BJ (cell line): Measurements from ENCODE around the gene POU4F1. TPM values are rescaled to one million over a fixed set of nuclear protein-coding genes. Genes with fewer than 3 reads are reported as not detected.

Experiments used
- CTCF ChIA-PET: fragments of 350-600 bp; formaldehyde crosslinking; extraction: SDS; loops from one replicate; lab custom pipeline; 2021; ENCODE audit warnings: antibody characterized with exemption, inconsistent platforms; lab: Yijun Ruan, JAX
- POLR2A ChIA-PET: fragments of 300-600 bp; sonication (Branson Sonifier 250); formaldehyde crosslinking; extraction: SDS; loops from one replicate; lab custom pipeline; 2021; ENCODE audit warnings: antibody characterized with exemption; lab: Charles Lee
- DNase-seq: peaks from one replicate; pipeline ENCODE4 v3.0.0-alpha.2; 2011; ENCODE audit warnings: low read depth
- H3K27me3 ChIP-seq: 2 replicates; pipeline ENCODE4 v1.6.0; 2011; ENCODE audit warnings: low read length; ENCODE audit not compliant: control insufficient read depth, insufficient read depth
- H3K36me3 ChIP-seq: 2 replicates; pipeline ENCODE4 v1.5.1; 2011; ENCODE audit warnings: low read length; ENCODE audit not compliant: control insufficient read depth, insufficient read depth
- H3K4me3 ChIP-seq: 2 replicates; pipeline ENCODE4 v1.5.1; 2011; ENCODE audit warnings: low read depth, mild to moderate bottlenecking, control low read depth, low read length
- polyA plus RNA-seq: library from polyadenylated mRNA; depleted of rRNA; stranded (reverse); fragments of >200 nt; gene quantifications from 2 replicates; pipeline ENCODE4 v1.2.3, GENCODE V29; 2011
- TF ChIP-seq, protein P1 (sequence below): IDR thresholded peaks from 2 replicates; pipeline ENCODE4 v1.5.1; 2011; ENCODE audit warnings: low read depth, mild to moderate bottlenecking, control low read depth, inconsistent platforms, low read length, moderate library complexity; ENCODE audit not compliant: insufficient read depth

Gene POU4F1
- polyA plus RNA-seq, 1 experiment, result not detected

DNA sequence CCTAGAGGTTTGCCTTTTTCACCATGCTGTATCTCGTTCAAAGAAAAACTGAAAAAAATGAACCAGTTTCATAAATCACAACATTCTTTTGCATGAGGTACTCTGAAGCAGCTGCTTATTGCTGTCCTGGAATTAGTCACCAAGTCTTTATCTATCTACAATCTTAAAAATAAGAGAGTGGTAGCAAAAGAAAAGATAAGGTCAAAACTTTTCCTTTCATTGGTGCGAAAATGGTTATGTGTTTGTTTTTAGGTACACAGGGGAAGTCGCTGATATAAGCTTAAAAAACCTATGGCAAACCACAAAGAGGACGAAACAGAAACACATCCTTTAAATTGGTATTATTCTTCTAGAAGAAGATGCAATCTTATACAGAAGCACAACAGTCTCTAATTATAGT, 34.9 kb upstream of the POU4F1 start:
- H3K36me3 ChIP-seq, result peaks cover 4% of the 10 kb centered on the region
- POLR2A ChIA-PET, result no interaction called here
- TF ChIP-seq, protein P1, sequence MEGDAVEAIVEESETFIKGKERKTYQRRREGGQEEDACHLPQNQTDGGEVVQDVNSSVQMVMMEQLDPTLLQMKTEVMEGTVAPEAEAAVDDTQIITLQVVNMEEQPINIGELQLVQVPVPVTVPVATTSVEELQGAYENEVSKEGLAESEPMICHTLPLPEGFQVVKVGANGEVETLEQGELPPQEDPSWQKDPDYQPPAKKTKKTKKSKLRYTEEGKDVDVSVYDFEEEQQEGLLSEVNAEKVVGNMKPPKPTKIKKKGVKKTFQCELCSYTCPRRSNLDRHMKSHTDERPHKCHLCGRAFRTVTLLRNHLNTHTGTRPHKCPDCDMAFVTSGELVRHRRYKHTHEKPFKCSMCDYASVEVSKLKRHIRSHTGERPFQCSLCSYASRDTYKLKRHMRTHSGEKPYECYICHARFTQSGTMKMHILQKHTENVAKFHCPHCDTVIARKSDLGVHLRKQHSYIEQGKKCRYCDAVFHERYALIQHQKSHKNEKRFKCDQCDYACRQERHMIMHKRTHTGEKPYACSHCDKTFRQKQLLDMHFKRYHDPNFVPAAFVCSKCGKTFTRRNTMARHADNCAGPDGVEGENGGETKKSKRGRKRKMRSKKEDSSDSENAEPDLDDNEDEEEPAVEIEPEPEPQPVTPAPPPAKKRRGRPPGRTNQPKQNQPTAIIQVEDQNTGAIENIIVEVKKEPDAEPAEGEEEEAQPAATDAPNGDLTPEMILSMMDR, result no peak
- H3K4me3 ChIP-seq, result no peak overlapping the region
- no peaks in the 10 kb centered on the region for H3K27me3 ChIP-seq
- DNase-seq, result no peak
- CTCF ChIA-PET, result no interaction called here

DNA sequence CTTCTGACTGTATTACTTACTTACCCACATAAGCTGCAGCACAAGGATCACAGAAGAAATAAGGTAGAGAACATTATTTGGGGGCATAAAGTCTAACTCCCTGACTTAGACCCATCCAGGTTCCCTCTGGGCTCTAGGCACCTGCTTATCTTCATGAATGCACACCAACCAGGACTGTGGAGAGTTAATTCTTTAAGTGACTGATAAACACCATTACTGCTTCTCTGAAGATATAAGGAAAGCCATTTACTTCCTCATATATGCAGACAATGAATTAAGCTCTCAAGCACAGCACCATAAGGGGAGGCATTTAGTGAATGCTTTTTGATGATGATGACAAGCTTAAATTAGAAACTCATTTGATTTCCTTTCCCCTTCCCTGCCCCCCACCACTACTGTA, 33.1 kb upstream of the POU4F1 start:
- no peak for DNase-seq
- Histone ChIP-seq H3K36me3 (peaks cover 7% of the 10 kb centered on the region), H3K4me3 (no peak overlapping the region), H3K27me3 (no peaks in the 10 kb centered on the region)
- POLR2A ChIA-PET, result no interaction called here
- TF ChIP-seq, protein P1, result no peak
- CTCF ChIA-PET, result interaction anchor here (0.7 kb wide), 1 partner anchor 153 kb away, joined by 4 read pairs; no protein-coding TSS in a partner anchor

DNA sequence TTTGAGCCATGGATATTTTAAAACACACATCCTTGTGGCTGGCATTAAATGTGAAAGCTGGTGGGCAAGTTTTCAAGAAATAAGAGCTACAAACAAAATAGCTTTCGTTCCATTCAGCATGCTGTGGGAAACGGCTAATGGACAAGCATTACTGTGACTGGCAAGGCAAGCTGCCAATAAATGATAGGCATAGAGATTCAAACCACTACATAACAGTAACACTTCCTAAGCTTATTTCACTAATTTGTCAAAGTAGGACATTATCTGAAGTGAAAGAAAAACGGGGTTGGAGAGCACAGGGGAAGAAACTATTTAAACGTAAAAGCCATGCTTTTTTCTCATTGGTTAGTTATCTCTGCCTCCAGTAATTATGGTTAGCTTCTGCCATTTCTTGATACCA, 29.6 kb upstream of the POU4F1 start:
- POLR2A ChIA-PET, result no interaction called here
- TF ChIP-seq, protein P1, result no peak
- Histone ChIP-seq H3K27me3 (no peaks in the 10 kb centered on the region), H3K4me3 (no peak overlapping the region), H3K36me3 (peaks cover 7% of the 10 kb centered on the region)
- no peak for DNase-seq
- CTCF ChIA-PET, result interaction anchor here (0.8 kb wide), 1 partner anchor 26 kb away, joined by 5 read pairs; no protein-coding TSS in a partner anchor

DNA sequence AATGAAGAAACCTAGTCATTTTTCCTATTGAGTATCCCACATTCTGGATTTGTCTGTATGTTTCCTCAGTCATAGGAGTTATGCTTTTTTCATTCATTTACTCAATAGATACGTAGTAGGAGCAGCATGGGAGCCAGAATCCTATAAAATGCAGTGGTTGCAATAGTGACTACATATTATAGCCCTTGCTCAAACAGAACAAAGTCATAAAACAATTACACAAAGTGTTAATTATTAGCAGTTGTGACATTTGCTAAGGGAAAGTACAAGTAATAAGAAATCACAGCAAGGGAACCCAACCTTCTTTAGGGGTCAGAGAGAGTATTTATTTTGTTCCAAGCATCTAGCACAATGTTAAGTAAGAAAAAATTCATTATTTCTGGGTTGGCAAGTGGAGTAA, 27.7 kb upstream of the POU4F1 start:
- Histone ChIP-seq H3K36me3 (peaks cover 3% of the 10 kb centered on the region; the same call in 1 of the 2 replicates), H3K4me3 (no peak overlapping the region), H3K27me3 (no peaks in the 10 kb centered on the region)
- DNase-seq, result no peak
- POLR2A ChIA-PET, result no interaction called here
- CTCF ChIA-PET, result no interaction called here
- TF ChIP-seq, protein P1, result no peak

DNA sequence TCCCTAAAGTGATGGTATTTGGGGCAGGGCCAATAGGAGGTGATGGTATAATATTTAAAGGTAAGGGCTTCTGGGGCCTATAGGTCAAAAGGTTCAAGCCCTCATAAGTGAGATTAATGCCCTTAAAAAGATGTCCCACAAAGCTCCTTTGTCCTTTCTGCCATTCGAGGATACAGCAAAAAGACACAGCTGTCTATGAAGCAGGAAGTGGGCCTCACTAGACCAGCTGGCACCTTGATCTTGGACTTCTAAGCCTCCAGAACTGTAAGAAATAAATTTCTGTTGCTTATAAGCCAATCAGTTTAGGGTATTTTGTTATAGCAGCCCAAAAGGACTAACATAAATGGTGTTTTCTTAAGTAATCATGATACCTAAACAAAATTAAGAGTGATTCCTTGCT, 27.2 kb upstream of the POU4F1 start:
- TF ChIP-seq, protein P1, result no peak
- CTCF ChIA-PET, result no interaction called here
- H3K4me3 ChIP-seq, result no peak overlapping the region
- DNase-seq, result no peak
- H3K36me3 ChIP-seq, result peaks cover 3% of the 10 kb centered on the region; the same call in 1 of the 2 replicates
- POLR2A ChIA-PET, result no interaction called here
- no peaks in the 10 kb centered on the region for H3K27me3 ChIP-seq
